Amniotic stem cell (primary cell): ENCODE measurements around the gene SERPINA5.

Experiments
- DNase-seq: peaks from one replicate; lab custom pipeline; 2025; lab: John Stamatoyannopoulos, UW

Gene SERPINA5

GRCh38 chr14:94548999-94549985 is 31.9 kb upstream of the SERPINA5 start:
- DNase-seq: no peak

DNA sequence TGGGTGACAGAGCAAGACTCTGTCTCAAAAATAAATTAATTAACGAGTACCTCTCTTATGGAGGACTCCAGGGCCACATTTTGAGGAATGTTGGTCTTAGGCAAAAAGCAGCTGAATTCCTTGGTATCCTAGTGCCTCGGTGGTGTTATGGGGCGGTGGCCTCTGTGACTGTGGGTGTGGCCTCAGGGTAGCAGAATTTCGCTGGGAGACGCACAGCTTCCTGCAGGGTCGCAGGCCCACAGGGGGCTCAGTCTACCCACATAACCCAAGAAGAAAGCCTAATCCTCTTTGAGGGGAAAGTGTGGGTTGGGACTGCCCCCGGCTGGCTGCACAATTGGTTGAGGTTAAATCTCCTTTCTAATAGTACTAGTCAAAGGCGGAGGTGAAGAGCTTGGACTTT is 31.2 kb upstream of the SERPINA5 start:
- no peak for DNase-seq

- no peak for DNase-seq
These were observed 25.2 kb upstream of the SERPINA5 start for GRCh38 chr14:94555991-94556390.

GRCh38 chr14:94557327-94557726 is 23.9 kb upstream of the SERPINA5 start:
- DNase-seq: no peak

DNA sequence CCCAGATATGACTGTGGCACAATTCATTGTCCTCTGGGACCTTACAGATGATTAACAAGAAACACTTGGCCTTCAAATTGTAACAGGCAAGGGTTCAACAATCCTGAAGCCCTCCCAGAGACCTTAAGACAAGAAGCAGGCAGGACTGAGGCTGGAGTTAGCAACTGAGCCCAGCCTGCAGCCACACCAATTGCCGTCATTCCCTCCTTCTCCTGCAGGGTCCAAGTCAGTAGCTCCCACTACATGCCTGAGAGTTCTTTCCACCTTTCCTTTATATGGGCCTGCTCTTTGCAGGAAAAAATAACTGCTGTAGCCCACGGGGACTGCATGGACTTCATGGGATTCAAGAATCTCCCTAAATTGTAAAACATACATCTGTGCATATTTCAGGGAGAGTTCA is 22.4 kb upstream of the SERPINA5 start:
- DNase-seq: no peak

GRCh38 chr14:94559638-94560290 is 21.5 kb upstream of the SERPINA5 start:
- no peak for DNase-seq

GRCh38 chr14:94560291-94560665 is 20.9 kb upstream of the SERPINA5 start:
- DNase-seq: no peak

GRCh38 chr14:94560751-94561655 is 20.2 kb upstream of the SERPINA5 start, which contains the start of gene SERPINA4:
SERPINA4 (plus strand) TSS chr14:94561442; CDS start chr14:94563483, 2,041 bp downstream.
- DNase-seq: no peak

DNA sequence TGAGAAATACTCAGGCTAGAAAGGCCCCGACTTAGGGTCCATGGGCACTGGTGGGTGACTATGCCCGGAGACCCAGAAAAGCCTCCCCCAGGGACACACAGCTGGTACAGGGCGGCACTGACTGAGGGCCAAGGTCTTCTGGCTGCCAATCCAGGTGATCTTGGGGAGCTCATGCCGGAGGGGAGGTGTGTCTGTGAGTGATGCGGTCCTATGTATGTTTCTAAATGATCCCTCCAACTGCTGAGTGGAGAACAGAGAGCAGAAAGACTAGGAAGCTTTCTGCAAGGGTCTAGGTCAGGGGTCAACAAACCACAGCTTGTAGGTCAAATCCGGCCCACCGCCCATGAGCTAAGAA is 19.6 kb upstream of the SERPINA5 start:
- DNase-seq: no peak

GRCh38 chr14:94562022-94562421 is 19.2 kb upstream of the SERPINA5 start:
- DNase-seq: no peak

DNA sequence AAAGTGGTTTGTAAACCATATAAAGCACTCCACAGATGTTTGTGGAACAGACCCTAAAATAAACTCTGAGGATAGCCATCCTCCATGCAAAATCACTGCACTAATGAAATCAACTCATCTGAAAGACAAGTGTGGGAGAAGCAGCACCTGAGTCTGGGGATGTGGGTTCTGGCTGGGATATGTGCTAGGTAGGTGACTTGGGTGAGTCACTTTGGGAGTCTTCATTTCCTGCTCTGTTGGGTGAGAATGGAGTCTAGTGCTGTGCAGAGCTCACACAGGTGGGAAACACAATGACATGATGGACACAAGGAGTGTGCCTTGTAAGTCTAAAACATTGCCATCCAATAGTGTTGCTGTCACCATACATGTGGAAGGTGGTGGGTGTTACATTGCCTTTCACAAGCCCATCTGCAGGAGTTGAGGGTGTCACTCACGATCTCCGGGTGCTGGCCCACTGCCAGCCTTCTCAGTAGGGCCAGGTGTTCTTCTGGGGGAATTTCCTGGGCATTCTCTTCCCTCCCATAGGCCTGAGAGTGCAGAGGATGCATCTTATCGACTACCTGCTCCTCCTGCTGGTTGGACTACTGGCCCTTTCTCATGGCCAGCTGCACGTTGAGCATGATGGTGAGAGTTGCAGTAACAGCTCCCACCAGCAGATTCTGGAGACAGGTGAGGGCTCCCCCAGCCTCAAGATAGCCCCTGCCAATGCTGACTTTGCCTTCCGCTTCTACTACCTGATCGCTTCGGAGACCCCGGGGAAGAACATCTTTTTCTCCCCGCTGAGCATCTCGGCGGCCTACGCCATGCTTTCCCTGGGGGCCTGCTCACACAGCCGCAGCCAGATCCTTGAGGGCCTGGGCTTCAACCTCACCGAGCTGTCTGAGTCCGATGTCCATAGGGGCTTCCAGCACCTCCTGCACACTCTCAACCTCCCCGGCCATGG is 18.0 kb upstream of the SERPINA5 start:
- DNase-seq: no peak

DNA sequence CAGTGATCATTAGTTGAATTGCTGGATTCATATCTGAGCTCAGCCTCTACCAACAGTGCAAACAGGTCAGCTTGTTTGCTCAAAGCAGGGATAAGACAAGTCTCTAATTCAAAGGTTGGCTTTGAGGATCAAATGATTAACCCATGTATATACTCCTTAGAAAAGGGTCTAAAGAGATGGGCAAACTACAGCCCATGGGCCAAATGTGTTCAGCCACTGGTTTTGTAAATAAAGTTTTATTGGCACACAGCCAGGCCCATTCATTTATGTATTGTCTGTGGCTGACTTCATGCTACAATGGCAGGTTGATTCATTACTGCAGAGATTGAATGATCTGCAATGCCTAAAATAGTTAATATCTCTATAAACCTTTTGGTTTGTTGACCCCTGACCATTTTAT is 16.8 kb upstream of the SERPINA5 start:
- no peak for DNase-seq

DNA sequence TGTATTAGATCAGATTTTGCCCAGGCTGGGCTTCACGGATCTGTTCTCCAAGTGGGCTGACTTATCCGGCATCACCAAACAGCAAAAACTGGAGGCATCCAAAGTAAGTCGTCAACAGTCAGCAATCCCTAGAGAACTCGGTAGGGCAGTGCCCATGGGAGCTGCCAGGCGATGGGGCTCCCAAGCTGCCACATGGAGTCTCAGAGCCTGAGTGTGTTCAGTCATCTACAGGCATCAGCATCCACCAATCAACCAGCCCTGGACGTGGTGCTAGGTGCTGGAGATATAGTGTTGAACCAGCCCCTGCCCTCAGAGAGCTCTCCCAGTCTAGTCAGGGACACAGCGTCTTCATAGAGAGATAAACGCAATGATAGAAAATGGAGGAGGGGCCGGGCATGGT is 13.0 kb upstream of the SERPINA5 start:
- no peak for DNase-seq

DNA sequence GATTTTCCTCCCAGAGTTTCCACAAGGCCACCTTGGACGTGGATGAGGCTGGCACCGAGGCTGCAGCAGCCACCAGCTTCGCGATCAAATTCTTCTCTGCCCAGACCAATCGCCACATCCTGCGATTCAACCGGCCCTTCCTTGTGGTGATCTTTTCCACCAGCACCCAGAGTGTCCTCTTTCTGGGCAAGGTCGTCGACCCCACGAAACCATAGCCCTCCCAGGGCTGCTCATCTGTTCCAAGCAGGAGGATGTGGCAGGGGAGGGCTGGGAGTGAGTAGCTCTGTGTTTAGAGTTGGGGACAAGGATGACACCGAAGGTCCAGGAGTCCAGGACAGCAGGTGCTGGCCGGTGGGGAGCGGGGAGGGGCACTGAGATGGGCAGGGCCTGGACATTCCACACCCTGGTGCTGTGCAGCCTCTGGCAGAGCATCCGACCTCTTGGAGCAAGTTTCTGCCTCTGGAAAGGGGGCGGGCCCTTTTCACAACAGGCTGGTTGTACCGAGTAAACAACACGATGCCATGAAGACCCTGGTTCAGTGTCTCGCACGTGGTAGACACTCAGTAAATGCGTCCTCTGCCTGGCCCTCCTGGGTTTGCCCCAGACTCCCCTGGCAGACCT is 11.7 kb upstream of the SERPINA5 start:
- no peak for DNase-seq

GRCh38 chr14:94570002-94570400 is 11.2 kb upstream of the SERPINA5 start:
- no peak for DNase-seq

DNA sequence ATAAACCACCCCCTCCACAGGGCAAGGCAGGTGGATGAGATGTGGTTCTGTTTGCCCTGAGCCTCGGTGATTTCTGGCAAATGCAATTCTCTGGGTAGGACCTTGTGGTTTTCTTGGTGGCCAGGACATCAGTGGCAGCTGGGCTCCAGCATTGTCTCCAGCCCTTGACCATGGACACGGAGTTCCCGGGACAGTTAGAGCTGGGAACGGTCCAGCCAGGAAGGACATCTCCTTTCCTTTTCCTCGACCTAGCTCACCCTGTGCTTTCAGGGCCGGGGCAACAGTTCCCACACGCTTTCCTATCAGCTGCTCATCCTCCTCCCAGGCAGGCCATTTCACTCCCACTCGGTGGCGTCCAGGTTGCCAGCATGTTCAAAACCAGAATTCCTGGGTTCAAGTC is 10.8 kb upstream of the SERPINA5 start:
- DNase-seq: no peak

DNA sequence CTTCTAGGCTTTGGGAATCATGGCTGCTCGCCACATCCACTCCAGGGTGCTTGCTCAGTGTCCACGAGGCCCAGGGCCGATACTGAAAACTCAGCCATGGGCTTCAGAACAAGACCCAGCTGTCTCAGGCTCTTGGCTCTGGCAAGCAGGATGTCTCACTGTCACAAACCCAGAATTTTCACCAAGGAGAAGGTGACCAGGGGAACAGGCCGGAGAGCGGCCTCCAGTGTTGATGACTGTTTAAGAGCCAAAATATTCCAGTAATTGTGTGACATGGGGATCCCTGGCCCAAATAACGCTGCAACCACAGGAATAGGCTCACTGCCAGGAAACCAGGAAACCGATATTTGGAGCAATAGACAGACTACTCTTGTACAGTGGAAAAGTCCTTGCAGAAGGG is 9.8 kb upstream of the SERPINA5 start:
- no peak for DNase-seq

DNA sequence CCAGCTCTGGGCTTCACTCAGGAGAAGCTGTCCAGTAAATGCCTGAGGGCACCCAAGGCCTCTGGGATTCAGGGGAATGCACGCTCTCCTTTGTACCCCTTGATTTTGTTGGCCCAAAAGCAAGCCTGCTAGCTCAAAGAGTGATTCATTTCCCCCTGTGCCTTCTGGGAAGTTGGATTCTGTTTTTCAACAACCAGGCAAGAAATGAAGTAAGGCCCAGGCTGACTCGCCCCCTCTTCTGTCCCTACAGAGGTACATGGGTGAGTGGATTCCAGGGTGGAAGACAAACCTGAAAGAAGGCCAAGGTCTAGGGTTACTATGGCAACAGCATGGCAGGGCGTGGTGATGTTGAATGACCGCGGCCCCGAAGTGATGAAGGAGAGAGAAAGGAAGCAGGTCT is 9.3 kb upstream of the SERPINA5 start:
- no peak for DNase-seq

DNA sequence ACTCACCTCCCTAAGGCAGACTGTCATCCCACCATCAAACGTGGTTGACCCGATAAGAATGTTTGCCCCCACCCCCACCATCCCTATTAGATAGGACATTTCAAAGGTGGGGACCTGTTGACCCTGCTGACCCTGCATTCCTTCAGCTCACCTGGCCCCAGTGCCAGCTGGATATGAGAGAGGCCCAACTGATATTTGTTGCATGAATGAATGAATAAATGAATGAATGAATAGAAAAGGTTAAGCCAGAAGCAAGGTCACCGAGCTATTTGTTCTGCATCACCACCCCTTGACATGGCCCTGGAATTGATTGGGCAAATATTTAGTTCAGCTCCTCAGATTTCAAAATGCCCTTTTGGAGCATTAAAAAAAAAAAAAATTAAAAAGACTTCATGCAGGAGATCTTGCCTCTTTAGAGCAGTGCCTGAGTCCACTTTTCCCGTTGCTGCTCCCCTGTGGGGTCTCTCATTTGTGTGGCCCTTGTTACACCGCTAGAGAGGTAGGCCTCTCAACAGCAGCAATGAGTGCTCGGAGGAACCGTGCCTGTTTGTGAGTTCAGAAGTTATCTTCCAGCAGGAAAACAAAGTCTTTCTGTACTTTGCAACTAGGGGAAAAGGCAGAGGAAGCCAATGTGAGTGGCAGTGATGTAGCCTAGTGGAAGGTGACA is 8.5 kb upstream of the SERPINA5 start:
- no peak for DNase-seq
